ENCODE data around the gene PLD1. TPM values are rescaled to one million over a fixed set of nuclear protein-coding genes. Genes with fewer than 3 reads are reported as not detected.

PLD1 gene
- total RNA-seq, 4 donors from 2014 or later = 52.1 to 88.3 (median 77.4) TPM

DNA sequence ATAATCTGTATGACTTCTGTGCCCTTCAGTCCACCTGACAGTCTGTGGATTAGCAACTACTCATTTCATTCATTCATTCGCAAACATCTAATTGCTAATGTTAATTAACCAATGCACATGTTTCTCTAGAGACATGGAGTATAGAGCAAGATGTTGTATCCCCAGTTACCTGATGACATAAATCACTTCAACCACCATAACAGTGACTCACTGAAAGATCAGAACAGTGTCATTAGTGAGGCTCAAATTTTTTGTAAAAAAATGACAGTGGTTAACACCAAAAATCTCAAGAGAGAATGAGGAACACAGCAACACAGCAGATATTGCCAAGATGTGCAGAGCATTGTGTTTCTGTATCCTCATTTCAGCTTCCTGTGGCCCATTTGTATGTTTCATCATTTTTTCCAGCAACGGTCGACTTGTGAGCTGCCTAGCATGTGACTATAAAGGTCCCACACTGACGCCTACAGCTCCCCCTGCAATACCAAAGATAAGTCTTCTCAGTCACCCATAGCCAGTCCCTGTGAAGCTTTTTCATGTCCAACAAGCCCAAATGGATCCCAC, 3.7 kb upstream of the PLD1 start:
- Histone ChIP-seq H3K4me1 (peaks cover 5 to 11% (median 7%) of the 10 kb centered on the region in 4 donors), H3K27ac (peak overlapping the region in 1 of 4 donors; percentile 19), H3K4me3 (no peak overlapping the region), H3K36me3 (no peaks in the 10 kb centered on the region), H3K27me3 (no peaks in the 10 kb centered on the region), H3K9me3 (no peaks in the 10 kb centered on the region)
- TF ChIP-seq EP300 (IDR thresholded peaks at IDR 0.05; ENCODE audit: low read depth) = no peak
- TF ChIP-seq, protein P1, sequence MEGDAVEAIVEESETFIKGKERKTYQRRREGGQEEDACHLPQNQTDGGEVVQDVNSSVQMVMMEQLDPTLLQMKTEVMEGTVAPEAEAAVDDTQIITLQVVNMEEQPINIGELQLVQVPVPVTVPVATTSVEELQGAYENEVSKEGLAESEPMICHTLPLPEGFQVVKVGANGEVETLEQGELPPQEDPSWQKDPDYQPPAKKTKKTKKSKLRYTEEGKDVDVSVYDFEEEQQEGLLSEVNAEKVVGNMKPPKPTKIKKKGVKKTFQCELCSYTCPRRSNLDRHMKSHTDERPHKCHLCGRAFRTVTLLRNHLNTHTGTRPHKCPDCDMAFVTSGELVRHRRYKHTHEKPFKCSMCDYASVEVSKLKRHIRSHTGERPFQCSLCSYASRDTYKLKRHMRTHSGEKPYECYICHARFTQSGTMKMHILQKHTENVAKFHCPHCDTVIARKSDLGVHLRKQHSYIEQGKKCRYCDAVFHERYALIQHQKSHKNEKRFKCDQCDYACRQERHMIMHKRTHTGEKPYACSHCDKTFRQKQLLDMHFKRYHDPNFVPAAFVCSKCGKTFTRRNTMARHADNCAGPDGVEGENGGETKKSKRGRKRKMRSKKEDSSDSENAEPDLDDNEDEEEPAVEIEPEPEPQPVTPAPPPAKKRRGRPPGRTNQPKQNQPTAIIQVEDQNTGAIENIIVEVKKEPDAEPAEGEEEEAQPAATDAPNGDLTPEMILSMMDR (IDR thresholded peaks at IDR 0.05) = no peak
- no peak for TF ChIP-seq POLR2AphosphoS5 (IDR thresholded peaks at IDR 0.05)
- 75 to 86% methylated on average over 1 to 4 of the region's 4 CpGs for WGBS, 2 donors (ENCODE audit: low coverage in 1 of 2)
- in situ Hi-C loops (cut with MboI; ENCODE audit: low pct_ligation_motif_present in 1 of 4, low pct_unique_long_range_greater_than_20kb in 1 of 4, low sequenced_read_pairs in 3 of 4) (no loop called here), intact Hi-C loops (cut with DNase I; ENCODE audit: low total_unique reads) (no loop called here)
- no peak for DNase-seq

- no peak overlapping the region for H3K4me3 ChIP-seq
- no peaks in the 10 kb centered on the region for H3K27me3 ChIP-seq
- DNase-seq = no peak
- intact Hi-C loops (cut with DNase I; ENCODE audit: low total_unique reads) (no loop called here), in situ Hi-C loops (cut with MboI; ENCODE audit: low pct_ligation_motif_present in 1 of 4, low pct_unique_long_range_greater_than_20kb in 1 of 4, low sequenced_read_pairs in 3 of 4) (no loop called here)
- TF ChIP-seq POLR2A (IDR thresholded peaks at IDR 0.05) (no peak), POLR2AphosphoS5 (IDR thresholded peaks at IDR 0.05) (no peak), EP300 (IDR thresholded peaks at IDR 0.05; ENCODE audit: low read depth) (no peak)
- TF ChIP-seq, protein P1 (IDR thresholded peaks at IDR 0.05) = no peak
- peaks cover 5 to 12% (median 9%) of the 10 kb centered on the region in 4 donors for H3K4me1 ChIP-seq
- no peaks in the 10 kb centered on the region for H3K36me3 ChIP-seq
- H3K9me3 ChIP-seq = no peaks in the 10 kb centered on the region
- H3K27ac ChIP-seq = peak overlapping the region in 1 of 4 donors; percentile 19
- WGBS, 2 donors (ENCODE audit: low coverage in 1 of 2) = 83 to 91% methylated on average over 1 to 3 of the region's 3 CpGs
These were observed 3.1 kb upstream of the PLD1 start for GRCh38 chr3:171813278-171813896.

DNA sequence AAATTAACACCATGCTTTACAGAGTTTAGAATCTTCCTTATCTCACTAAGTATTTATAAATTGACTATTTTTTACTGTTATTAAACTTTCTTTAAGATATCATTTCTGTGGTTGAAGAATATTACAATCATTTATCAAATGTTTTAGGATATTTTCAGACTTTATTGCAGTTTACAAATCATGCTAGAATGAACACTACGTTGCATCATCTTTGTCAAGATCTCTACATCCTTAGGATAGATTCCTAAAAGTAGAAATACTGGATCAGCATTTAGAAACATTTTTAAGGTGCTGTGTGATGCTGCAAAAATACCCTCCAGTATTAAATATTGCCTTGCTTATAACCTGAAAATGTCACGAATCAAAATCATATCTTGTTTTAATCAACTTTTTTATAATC, 2.5 kb upstream of the PLD1 start:
- H3K9me3 ChIP-seq = no peaks in the 10 kb centered on the region
- intact Hi-C loops (cut with DNase I; ENCODE audit: low total_unique reads) (no loop called here), in situ Hi-C loops (cut with MboI; ENCODE audit: low pct_ligation_motif_present in 1 of 4, low pct_unique_long_range_greater_than_20kb in 1 of 4, low sequenced_read_pairs in 3 of 4) (no loop called here)
- no peak overlapping the region for H3K4me3 ChIP-seq
- TF ChIP-seq, protein P1 (IDR thresholded peaks at IDR 0.05) = no peak
- H3K4me1 ChIP-seq = peaks cover 5 to 13% (median 9%) of the 10 kb centered on the region in 4 donors
- 95 to 97% methylated on average over 2 of the region's 2 CpGs for WGBS, 2 donors (ENCODE audit: low coverage in 1 of 2)
- no peaks in the 10 kb centered on the region for H3K27me3 ChIP-seq
- no peak overlapping the region for H3K27ac ChIP-seq
- H3K36me3 ChIP-seq = no peaks in the 10 kb centered on the region
- no peak for DNase-seq

- H3K4me3 ChIP-seq = no peak overlapping the region
- intact Hi-C loops (cut with DNase I; ENCODE audit: low total_unique reads) (no loop called here), in situ Hi-C loops (cut with MboI; ENCODE audit: low pct_ligation_motif_present in 1 of 4, low pct_unique_long_range_greater_than_20kb in 1 of 4, low sequenced_read_pairs in 3 of 4) (no loop called here)
- WGBS, 2 donors (ENCODE audit: low coverage in 1 of 2) = 93% methylated on average over 5 to 9 of the region's 9 CpGs
- peak overlapping the region; percentile 91 to 98 (median 95) for H3K27ac ChIP-seq
- peaks cover 6 to 22% (median 12%) of the 10 kb centered on the region in 4 donors for H3K4me1 ChIP-seq
- no peaks in the 10 kb centered on the region for H3K9me3 ChIP-seq
- no peak for DNase-seq
- TF ChIP-seq POLR2AphosphoS5 (IDR thresholded peaks at IDR 0.05) (no peak), EP300 (IDR thresholded peaks at IDR 0.05; ENCODE audit: low read depth) (no peak), POLR2A (IDR thresholded peaks at IDR 0.05) (no peak)
- TF ChIP-seq, protein P1 (IDR thresholded peaks at IDR 0.05) = no peak
- H3K36me3 ChIP-seq = no peaks in the 10 kb centered on the region
- no peaks in the 10 kb centered on the region for H3K27me3 ChIP-seq
These were observed 1.6 kb upstream of the PLD1 start for GRCh38 chr3:171811913-171812335.

All from transverse colon (tissue), 4 donors.